Suprapubic skin (tissue), 4 donors: ENCODE measurements around the gene MRPS10. TPM values are rescaled to one million over a fixed set of nuclear protein-coding genes. Genes with fewer than 3 reads are reported as not detected.

Experiments
- DNase-seq, 2 donors: peaks; one replicate each; pipeline ENCODE4 v3.0.0-alpha.2; 2019; ENCODE audit warnings: low spot score in 2 of 2
- H3K27ac ChIP-seq: fragments of 200-600 bp; sonication (generic); one replicate; pipeline ENCODE4 v1.5.1; 2019
- H3K27me3 ChIP-seq: fragments of 200-600 bp; sonication (generic); one replicate; pipeline ENCODE4 v1.5.1; 2019
- H3K36me3 ChIP-seq: fragments of 200-600 bp; sonication (generic); one replicate; pipeline ENCODE4 v1.5.1; 2019
- H3K4me1 ChIP-seq: fragments of 200-600 bp; sonication (generic); one replicate; pipeline ENCODE4 v1.5.1; 2019
- H3K4me3 ChIP-seq: fragments of 200-600 bp; sonication (generic); one replicate; pipeline ENCODE4 v1.5.1; 2019; ENCODE audit warnings: mild to moderate bottlenecking
- H3K9me3 ChIP-seq: fragments of 200-600 bp; sonication (generic); one replicate; pipeline ENCODE4 v1.5.1; 2019
- CTCF ChIP-seq, 2 donors: fragments of 200-600 bp in 1 of 2; fragments of 450-650 bp in 1 of 2; sonication (generic) in 1 of 2; IDR thresholded peaks; one replicate each; pipeline ENCODE4 v1.5.1; 2016 to 2019; ENCODE audit warnings: antibody characterized with exemption in 2 of 2, mild to moderate bottlenecking in 1 of 2, moderate library complexity in 1 of 2
- EP300 ChIP-seq: sonication (generic); formaldehyde crosslinking; IDR thresholded peaks from one replicate; pipeline ENCODE4 v1.6.1; 2017; ENCODE audit warnings: antibody characterized with exemption
- POLR2A ChIP-seq, 2 donors: fragments of 450-650 bp; IDR thresholded peaks; one replicate each; pipeline ENCODE4 v1.6.1; 2017; ENCODE audit warnings: antibody characterized with exemption in 2 of 2, mild to moderate bottlenecking in 2 of 2, moderate library complexity in 2 of 2
- POLR2AphosphoS5 ChIP-seq, 3 donors: sonication (generic); formaldehyde crosslinking; IDR thresholded peaks; one replicate each; pipeline ENCODE4 v1.6.1; 2017; ENCODE audit warnings: antibody characterized with exemption in 3 of 3
- WGBS: methylation state at CpG from one replicate; pipeline ENCODE4 v1.1.5; 2018; 5-methylcytosine and 5-hydroxymethylcytosine counted together
- total RNA-seq, 4 donors: library from RNA; depleted of rRNA; stranded (reverse); fragments of >200 nt; gene quantifications; one replicate each; pipeline ENCODE4 v1.1.0, GENCODE V29; 2016

Gene MRPS10
- total RNA-seq, 4 donors from 2014 or later: 17.7 to 20.8 (median 20.3) TPM

- H3K27ac ChIP-seq: no peak overlapping the region
- H3K36me3 ChIP-seq: peaks cover 54% of the 10 kb centered on the region
Observed at GRCh38 chr6:42257614-42258013, 40.0 kb upstream of the MRPS10 start.

GRCh38 chr6:42257063-42257462 is 39.4 kb upstream of the MRPS10 start:
- peaks cover 54% of the 10 kb centered on the region for H3K36me3 ChIP-seq

More at GRCh38 chr6:42257614-42258013, 40.0 kb upstream of the MRPS10 start:
- no peak overlapping the region for H3K4me3 ChIP-seq
- TF ChIP-seq EP300 (no peak), POLR2AphosphoS5 (IDR thresholded peaks at IDR 0.05) (no peak), POLR2A (IDR thresholded peaks at IDR 0.05) (no peak), CTCF (IDR thresholded peaks at IDR 0.05) (no peak)
- WGBS: 81% methylated on average over 3 of the region's 3 CpGs
- peaks cover 19% of the 10 kb centered on the region for H3K4me1 ChIP-seq
- H3K27me3 ChIP-seq: no peaks in the 10 kb centered on the region
- no peak for DNase-seq
- no peaks in the 10 kb centered on the region for H3K9me3 ChIP-seq

GRCh38 chr6:42255050-42255449 is 37.4 kb upstream of the MRPS10 start:
- TF ChIP-seq POLR2A (IDR thresholded peaks at IDR 0.05): no peak
- no peak for TF ChIP-seq EP300
- no peak for TF ChIP-seq CTCF (IDR thresholded peaks at IDR 0.05)
- no peak for TF ChIP-seq POLR2AphosphoS5 (IDR thresholded peaks at IDR 0.05)
- H3K27ac ChIP-seq: no peak overlapping the region
- no peak overlapping the region for H3K4me3 ChIP-seq
- H3K36me3 ChIP-seq: peaks cover 54% of the 10 kb centered on the region
- 71% methylated on average over 5 of the region's 5 CpGs for WGBS
- DNase-seq: no peak
- H3K4me1 ChIP-seq: peaks cover 16% of the 10 kb centered on the region
- H3K27me3 ChIP-seq: no peaks in the 10 kb centered on the region
- H3K9me3 ChIP-seq: no peaks in the 10 kb centered on the region

More at GRCh38 chr6:42257063-42257462, 39.4 kb upstream of the MRPS10 start:
- H3K27ac ChIP-seq: no peak overlapping the region
- TF ChIP-seq POLR2AphosphoS5 (IDR thresholded peaks at IDR 0.05) (no peak), CTCF (IDR thresholded peaks at IDR 0.05) (no peak), POLR2A (IDR thresholded peaks at IDR 0.05) (no peak), EP300 (no peak)
- 78% methylated on average over 3 of the region's 3 CpGs for WGBS
- no peak overlapping the region for H3K4me3 ChIP-seq
- peaks cover 25% of the 10 kb centered on the region for H3K4me1 ChIP-seq
- no peak for DNase-seq
- no peaks in the 10 kb centered on the region for H3K27me3 ChIP-seq
- no peaks in the 10 kb centered on the region for H3K9me3 ChIP-seq

- Histone ChIP-seq H3K36me3 (peaks cover 54% of the 10 kb centered on the region), H3K27ac (no peak overlapping the region), H3K9me3 (no peaks in the 10 kb centered on the region), H3K4me3 (no peak overlapping the region), H3K27me3 (no peaks in the 10 kb centered on the region), H3K4me1 (peaks cover 19% of the 10 kb centered on the region)
- TF ChIP-seq POLR2AphosphoS5 (IDR thresholded peaks at IDR 0.05) (no peak), CTCF (IDR thresholded peaks at IDR 0.05) (no peak), POLR2A (IDR thresholded peaks at IDR 0.05) (no peak), EP300 (no peak)
- 94% methylated on average over 6 of the region's 9 CpGs for WGBS
- DNase-seq: no peak
Observed at GRCh38 chr6:42254505-42254904, 36.8 kb upstream of the MRPS10 start.

GRCh38 chr6:42251911-42252637 is 34.4 kb upstream of the MRPS10 start:
- no peaks in the 10 kb centered on the region for H3K9me3 ChIP-seq
- no peak for DNase-seq
- peaks cover 34% of the 10 kb centered on the region for H3K36me3 ChIP-seq
- H3K4me3 ChIP-seq: no peak overlapping the region
- WGBS: 17% methylated on average over 9 of the region's 9 CpGs
- H3K4me1 ChIP-seq: peaks cover 28% of the 10 kb centered on the region
- TF ChIP-seq CTCF (IDR thresholded peaks at IDR 0.05): no peak
- TF ChIP-seq POLR2A (IDR thresholded peaks at IDR 0.05): no peak
- no peak for TF ChIP-seq POLR2AphosphoS5 (IDR thresholded peaks at IDR 0.05)
- TF ChIP-seq EP300: no peak
- H3K27ac ChIP-seq: peak overlapping the region; percentile 56
- H3K27me3 ChIP-seq: no peaks in the 10 kb centered on the region
